GM18909 (cell line): ENCODE measurements around the gene TEN1.

Experiments used
- ATAC-seq: cut with Tn5 transposase; IDR thresholded peaks from one replicate; pipeline ENCODE4 v1.9.1; 2021; ENCODE audit warnings: mild to moderate bottlenecking; ENCODE audit not compliant: unreplicated experiment, poor library complexity

TEN1 gene

GRCh38 chr17:76004750-76005262 lies 25.8 kb downstream of the TEN1 start:
- ATAC-seq = no peak

GRCh38 chr17:76005263-76006149 lies 26.5 kb downstream of the TEN1 start:
- ATAC-seq = no peak

DNA sequence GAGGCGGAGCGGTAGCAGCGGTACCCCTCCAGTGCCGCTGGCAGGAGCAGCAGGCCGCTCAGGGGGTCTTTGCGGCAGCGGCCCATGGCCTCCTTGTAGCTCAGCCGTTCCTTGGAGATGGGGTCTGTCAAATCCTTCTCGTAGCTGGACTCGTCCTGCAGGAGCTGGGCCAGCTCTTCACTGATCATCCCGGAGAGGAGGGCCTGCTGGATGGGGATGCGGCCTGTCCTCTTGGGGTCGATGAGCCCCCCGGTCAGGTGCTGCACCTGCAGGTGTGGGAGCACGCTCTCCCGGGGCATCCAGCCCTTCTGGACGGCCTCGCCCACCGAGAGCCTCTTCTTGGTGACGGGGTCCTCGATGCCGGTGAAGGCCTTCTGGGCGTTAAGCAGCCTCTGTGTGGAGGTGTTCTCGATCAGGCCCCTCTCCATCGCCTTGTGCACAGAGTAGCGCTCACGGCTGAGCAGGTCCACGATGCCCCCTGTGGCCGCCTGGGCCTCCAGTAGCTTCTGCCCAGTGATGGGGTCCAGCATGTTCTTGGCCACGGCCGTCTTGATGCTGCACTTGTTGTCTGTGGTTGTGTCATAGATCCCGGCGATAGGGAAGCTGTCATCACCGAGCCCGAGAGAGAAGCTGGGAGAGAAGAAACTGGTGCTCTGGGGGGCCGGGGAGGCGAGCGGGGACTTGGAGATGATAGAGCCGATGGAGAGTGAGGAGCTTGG lies 28.2 kb downstream of the TEN1 start:
- no peak for ATAC-seq

DNA sequence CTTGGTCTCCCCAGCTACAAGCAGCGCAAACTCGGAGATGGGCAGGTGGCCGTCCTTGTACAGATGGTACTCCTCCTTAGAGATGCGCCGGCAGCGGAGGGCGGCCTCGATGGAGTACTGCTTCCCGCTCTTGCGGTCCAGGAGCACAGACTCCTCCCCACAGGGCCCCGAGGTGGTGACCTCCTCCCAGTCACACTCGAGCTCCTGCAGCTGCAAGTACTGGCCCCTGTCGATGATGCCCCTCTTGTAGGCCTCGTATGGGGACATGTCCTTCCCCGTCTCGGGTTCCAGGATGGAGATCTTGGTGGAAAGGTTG lies 28.8 kb downstream of the TEN1 start:
- ATAC-seq = no peak

- no peak for ATAC-seq
Observed at GRCh38 chr17:76008208-76008607, 29.2 kb downstream of the TEN1 start.

- no peak for ATAC-seq
Observed at GRCh38 chr17:76008630-76009425, 29.8 kb downstream of the TEN1 start.

DNA sequence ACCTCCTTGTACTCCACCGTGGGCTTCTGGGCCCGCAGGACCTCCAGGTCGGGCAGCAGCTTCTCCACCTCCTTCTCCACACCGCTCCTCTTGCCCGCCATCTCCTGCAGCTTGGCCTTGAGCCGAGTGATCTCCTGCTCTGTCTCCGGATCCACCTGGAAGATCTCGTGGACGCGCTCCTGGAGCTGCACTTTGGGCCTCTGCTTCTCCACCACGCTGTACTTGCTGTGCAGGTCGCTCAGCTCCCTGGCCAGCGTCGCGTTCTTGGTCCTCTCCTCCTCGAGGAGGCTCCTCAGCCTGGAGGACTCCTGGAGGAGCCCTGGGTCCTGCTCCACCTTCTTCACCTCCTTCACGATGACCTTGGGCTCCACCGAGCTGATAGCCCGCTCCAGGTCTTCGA lies 30.4 kb downstream of the TEN1 start:
- ATAC-seq = no peak

- ATAC-seq = no peak
Observed at GRCh38 chr17:76009969-76010661, 31.1 kb downstream of the TEN1 start.

GRCh38 chr17:76011951-76012350 lies 32.9 kb downstream of the TEN1 start:
- ATAC-seq = no peak

- ATAC-seq = no peak
Observed at GRCh38 chr17:76013377-76013932, 34.4 kb downstream of the TEN1 start.

GRCh38 chr17:76014100-76014924 lies 35.3 kb downstream of the TEN1 start:
- peak; percentile 44 for ATAC-seq

GRCh38 chr17:76014925-76015261 lies 35.9 kb downstream of the TEN1 start:
- ATAC-seq = no peak

GRCh38 chr17:76017481-76018339 lies 38.7 kb downstream of the TEN1 start:
- no peak for ATAC-seq

- no peak for ATAC-seq
Observed at GRCh38 chr17:76018340-76018680, 39.3 kb downstream of the TEN1 start.

DNA sequence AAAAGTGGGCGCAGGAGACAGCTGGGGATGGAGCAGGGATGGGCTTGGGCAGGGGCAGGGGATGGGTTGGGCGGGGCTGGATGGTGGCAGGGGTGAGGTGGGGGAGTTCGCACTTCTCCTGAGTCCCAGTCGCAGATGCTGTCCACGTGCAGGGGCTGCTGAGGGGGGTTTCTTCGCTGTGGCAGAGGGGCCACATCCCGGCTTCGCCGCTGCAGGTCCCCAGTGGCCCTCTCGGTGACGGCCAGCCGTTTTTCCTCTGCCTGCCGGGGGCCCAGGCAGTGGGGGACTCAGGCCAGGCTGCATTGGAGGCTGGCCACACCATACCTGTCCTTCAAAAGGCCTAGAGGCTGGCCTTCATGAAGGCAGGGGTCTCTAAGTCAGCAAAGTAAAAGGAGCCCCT lies 39.8 kb downstream of the TEN1 start:
- ATAC-seq = no peak

DNA sequence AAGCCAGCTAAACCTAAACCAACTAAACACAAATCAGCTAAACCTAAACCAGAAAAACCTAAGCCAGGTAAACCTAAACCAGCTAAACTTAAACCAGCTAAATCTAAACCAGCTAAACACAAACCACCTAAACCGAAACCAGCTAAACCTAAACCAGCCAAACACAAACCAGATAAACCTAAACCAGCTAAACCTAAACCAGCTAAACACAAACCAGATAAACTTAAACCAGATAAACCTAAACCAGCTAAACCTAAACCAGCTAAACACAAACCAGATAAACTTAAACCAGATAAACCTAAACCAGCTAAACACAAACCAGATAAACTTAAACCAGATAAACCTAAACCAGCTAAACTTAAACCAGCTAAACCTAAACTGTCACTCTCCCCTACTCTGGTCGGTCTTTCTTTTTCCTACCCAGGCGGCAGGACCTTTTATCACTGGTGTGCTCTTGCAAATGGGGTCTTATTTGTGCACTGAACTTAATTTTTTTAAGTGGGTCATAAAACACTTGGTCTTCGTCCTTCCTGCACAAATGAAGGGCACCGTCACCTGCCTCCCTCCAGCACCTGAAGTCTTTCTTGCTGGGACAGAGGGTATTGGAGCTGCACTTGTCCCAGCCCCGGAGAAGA lies 40.9 kb downstream of the TEN1 start:
- no peak for ATAC-seq

- ATAC-seq = no peak
Observed at GRCh38 chr17:76022285-76022684, 43.2 kb downstream of the TEN1 start.
